ENCODE data around the gene MYO1B. TPM values are rescaled to one million over a fixed set of nuclear protein-coding genes. Genes with fewer than 3 reads are reported as not detected.

The MYO1B gene
- total and polyA plus RNA-seq, 2 of the 8 experiments (the other 6 are each of a cell fraction or from before 2014, with no cell fraction given) = 15.5 to 61.2 TPM

DNA sequence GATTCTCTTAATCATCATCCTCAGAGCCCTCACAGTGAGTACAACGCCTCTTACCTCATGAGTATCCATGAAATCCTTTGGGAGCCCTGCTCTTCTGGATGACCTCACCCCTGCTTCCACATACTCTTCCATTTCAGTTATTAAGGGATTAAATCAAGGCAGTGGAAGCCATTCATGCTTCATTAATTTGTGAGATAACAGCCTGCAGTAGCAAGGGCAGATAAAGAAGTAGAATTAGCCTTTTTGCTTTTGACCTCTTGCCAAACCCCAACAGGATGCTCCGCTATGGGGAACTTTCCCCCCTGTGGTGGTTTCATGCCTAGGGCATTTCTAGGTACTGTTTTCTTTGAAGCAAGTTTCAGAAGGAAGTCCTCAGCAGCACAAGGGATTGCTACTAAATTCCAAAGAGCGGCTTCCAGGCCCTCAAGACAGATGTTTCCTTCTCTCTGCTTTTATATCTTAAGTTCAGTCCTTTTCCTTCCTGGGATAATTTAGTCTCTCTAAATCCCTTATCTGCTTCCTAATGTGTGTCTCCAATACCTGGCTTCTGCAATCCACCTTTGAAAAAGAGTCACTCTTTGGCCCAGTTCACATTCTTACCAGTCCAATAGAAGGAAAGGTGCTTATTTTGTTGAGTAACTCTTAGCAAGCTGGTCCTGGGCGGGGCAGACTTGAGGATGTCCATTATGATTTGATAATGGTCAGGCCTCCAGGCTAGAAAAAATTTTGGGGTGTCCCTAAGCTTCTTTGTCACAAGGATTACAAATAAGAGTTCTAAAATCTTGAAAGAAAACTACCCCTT, 76.9 kb downstream of the MYO1B start:
- Histone ChIP-seq H3K4ac (replicated peaks; ENCODE audit: insufficient read length, low read depth, low read length) (no peak overlapping the region), H2AFZ (ENCODE audit: low read length) (no peak overlapping the region), H3K56ac (replicated peaks; ENCODE audit: insufficient read length, low read depth, low read length) (no peak overlapping the region), H3K36me3 (ENCODE audit: control insufficient read depth in 2 of 4, insufficient read depth in 4 of 4, low read length in 3 of 4) (no peaks in the 10 kb centered on the region), H3K4me2 (ENCODE audit: insufficient read depth in 1 of 2, low read depth in 2 of 2, low read length in 2 of 2) (peak overlapping the region; percentile 15 to 32; a peak in 1 of 4 replicates), H2BK5ac (ENCODE audit: low read depth, low read length) (no peak overlapping the region), H3K18ac (ENCODE audit: extremely low read depth, low read length) (no peak overlapping the region), H3K27ac (ENCODE audit: low read depth, low read length) (no peak overlapping the region), H4K20me1 (replicated peaks in 1 of 2; ENCODE audit: control insufficient read depth in 1 of 2, insufficient read depth in 2 of 2, low read length in 2 of 2) (no peaks in the 10 kb centered on the region), H2BK12ac (ENCODE audit: low read depth, low read length) (no peak overlapping the region), H2BK15ac (ENCODE audit: low read length) (no peak overlapping the region), H3K79me1 (ENCODE audit: low read depth, low read length) (no peaks in the 10 kb centered on the region; the same call in 1 of the 2 replicates), H3K4me1 (replicated peaks in 1 of 4; ENCODE audit: control insufficient read depth in 3 of 4, insufficient read depth in 4 of 4, low read length in 3 of 4) (peaks cover 1 to 24% (median 16%) of the 10 kb centered on the region in 4 experiments; a peak in 4 of 7 replicates), H2BK20ac (ENCODE audit: low read length) (no peak overlapping the region), H3K9ac (replicated peaks in 1 of 4; ENCODE audit: extremely low read depth in 1 of 4, low read depth in 3 of 4, low read length in 3 of 4) (no peak overlapping the region), H2AK5ac (ENCODE audit: low read depth, low read length) (no peak overlapping the region), H3K23me2 (ENCODE audit: low read depth, low read length) (no peaks in the 10 kb centered on the region), H3K4me3 (ENCODE audit: extremely low read depth in 1 of 4, insufficient read depth in 2 of 4, low read depth in 3 of 4, low read length in 4 of 4) (no peak overlapping the region), H3K27me3 (replicated peaks in 1 of 4; ENCODE audit: control insufficient read depth in 3 of 4, extremely low read depth in 1 of 4, insufficient read depth in 3 of 4, low read length in 3 of 4) (no peaks in the 10 kb centered on the region), H3K79me2 (ENCODE audit: control insufficient read depth in 1 of 2, insufficient read depth in 2 of 2, low read length in 2 of 2) (peaks cover 0 to 65% of the 10 kb centered on the region in 2 experiments; a peak in 3 of 4 replicates), H2BK120ac (replicated peaks; ENCODE audit: low read depth, low read length) (no peak overlapping the region), H3K23ac (ENCODE audit: insufficient read length) (no peak overlapping the region), H4K8ac (ENCODE audit: extremely low read depth, insufficient read depth, low read length) (no peak overlapping the region), H3K9me3 (ENCODE audit: insufficient read depth in 2 of 2, low read depth in 1 of 2, low read length in 1 of 2) (no peaks in the 10 kb centered on the region; a peak in 1 of 4 replicates), H3K14ac (ENCODE audit: insufficient read length) (no peak overlapping the region), H4K5ac (ENCODE audit: insufficient read length, low read depth, low read length) (no peak overlapping the region), H4K91ac (replicated peaks; ENCODE audit: insufficient read length, low read length) (no peak overlapping the region)
- ChIA-PET POLR2A (ENCODE audit: partially characterized antibody) (interaction anchor here (1.0 to 2.1 kb wide), 2 partner anchors 14 to 76 kb away, joined by 3 to 6 read pairs; no protein-coding TSS in a partner anchor), CTCF (ENCODE audit: partially characterized antibody) (interaction anchor here (0.7 to 1.2 kb wide), 3 partner anchors 22 to 72 kb away, joined by 3 to 4 read pairs (median 3); no protein-coding TSS in a partner anchor)
- FAIRE-seq = peak; percentile 85
- 64% methylated on average over 4 of the region's 4 CpGs; no CpG with 5 or more reads in 1 of the 2 experiments for WGBS, 2 experiments (ENCODE audit: extremely low coverage in 1 of 2, insufficient coverage in 1 of 2, insufficient read length in 1 of 2, insufficient replicate concordance in 2 of 2, low coverage in 1 of 2, low lambda C conversion rate in 2 of 2, missing lambda C conversion rate in 1 of 2)
- DNase-seq (ENCODE audit: low read depth in 1 of 2, low spot score in 2 of 2) = peak; percentile 56 to 59
- TF ChIP-seq POLR2A (IDR thresholded peaks at IDR 0.05; ENCODE audit: control extremely low read depth in 1 of 2, low read depth in 2 of 2, low read length in 2 of 2) = no peak
- TF ChIP-seq RNF2 (IDR thresholded peaks at IDR 0.05; ENCODE audit: borderline replicate concordance, low read depth, low read length, missing control alignments, poor library complexity, severe bottlenecking) = no peak
- TF ChIP-seq TAF7 (optimal IDR thresholded peaks at IDR 0.05; ENCODE audit: borderline replicate concordance, low read depth, low read length) = peak; percentile 20
- TF ChIP-seq RXRA (IDR thresholded peaks at IDR 0.05; ENCODE audit: insufficient read depth, low read depth, low read length) = 0 out of 2 replicates have a peak, but pooled peaks have one; percentile 41
- 0 out of 2 replicates have a peak, but pooled peaks have one; percentile 15 for TF ChIP-seq EGR1 (IDR thresholded peaks at IDR 0.05; ENCODE audit: borderline replicate concordance, low read depth, low read length)
- TF ChIP-seq ASH2L (IDR thresholded peaks at IDR 0.05; ENCODE audit: low read length) = no peak
- TF ChIP-seq TEAD4 (IDR thresholded peaks at IDR 0.05; ENCODE audit: low read depth, low read length) = peak; percentile 69
- TF ChIP-seq PHF8 (conservative IDR thresholded peaks at IDR 0.05; ENCODE audit: low read depth, low read length) = no peak
- peak in 1 of 2 experiments; percentile 75; a peak in 1 of 4 replicates for TF ChIP-seq HDAC2 (IDR thresholded peaks at IDR 0.05; ENCODE audit: borderline replicate concordance in 1 of 2, low read depth in 2 of 2, low read length in 2 of 2)
- 0 out of 2 replicates have a peak, but pooled peaks have one; percentile 18 for TF ChIP-seq E2F6 (IDR thresholded peaks at IDR 0.05)

All from H1 (cell line).